Stimulated activated CD8-positive, alpha-beta memory T cell treated with anti-CD3 and anti-CD28 coated beads, Interleukin-4, amount 100 ng/mL, for 1 hour (primary cell): ENCODE results near the gene INTS14.
A peak's percentile ranks its signal among the peaks of the same experiment; 100 is the strongest.

Experiments used
- DNase-seq, 2 donors: peaks; one replicate each; pipeline ENCODE4 v3.0.0-alpha.2; 2020; ENCODE audit warnings: low read depth in 2 of 2, low spot score in 1 of 2

INTS14 gene

GRCh38 chr15:65610871-65611718 is at the start of gene INTS14:
Gene INTS14, minus strand, starts transcription at chr15:65611131. Its CDS starts 3,751 bp downstream, at chr15:65607380.
- DNase-seq, result peak; percentile 69 to 86

- DNase-seq, result no peak
Observed at GRCh38 chr15:65659502-65660052, 48.6 kb upstream of the INTS14 start.

GRCh38 chr15:65655457-65655856 is 44.5 kb upstream of the INTS14 start:
- DNase-seq, result no peak

- DNase-seq, result no peak
Observed at GRCh38 chr15:65655026-65655425, 44.1 kb upstream of the INTS14 start.

GRCh38 chr15:65653801-65654521 is 43.0 kb upstream of the INTS14 start:
- no peak for DNase-seq

GRCh38 chr15:65653341-65653740 is 42.4 kb upstream of the INTS14 start:
- no peak for DNase-seq

GRCh38 chr15:65651831-65652749 is 41.2 kb upstream of the INTS14 start:
- no peak for DNase-seq

GRCh38 chr15:65651042-65651322 is 40.1 kb upstream of the INTS14 start:
- no peak for DNase-seq

GRCh38 chr15:65650312-65651041 is 39.5 kb upstream of the INTS14 start:
- DNase-seq, result no peak

GRCh38 chr15:65646486-65646885 is 35.6 kb upstream of the INTS14 start:
- no peak for DNase-seq

- DNase-seq, result no peak
Observed at GRCh38 chr15:65645392-65645791, 34.5 kb upstream of the INTS14 start.

GRCh38 chr15:65644282-65644681 is 33.4 kb upstream of the INTS14 start:
- no peak for DNase-seq

- DNase-seq, result no peak
Observed at GRCh38 chr15:65642594-65642993, 31.7 kb upstream of the INTS14 start.

- DNase-seq, result no peak
Observed at GRCh38 chr15:65641768-65642475, 31.0 kb upstream of the INTS14 start.

GRCh38 chr15:65639509-65639908 is 28.6 kb upstream of the INTS14 start:
- DNase-seq, result no peak

GRCh38 chr15:65638681-65639089 is 27.8 kb upstream of the INTS14 start:
- DNase-seq, result no peak

- DNase-seq, result no peak
Observed at GRCh38 chr15:65638109-65638508, 27.2 kb upstream of the INTS14 start.

- DNase-seq, result no peak
Observed at GRCh38 chr15:65634356-65634755, 23.4 kb upstream of the INTS14 start.

GRCh38 chr15:65633752-65634151 is 22.8 kb upstream of the INTS14 start:
- no peak for DNase-seq

- DNase-seq, result no peak
Observed at GRCh38 chr15:65632780-65633375, 21.9 kb upstream of the INTS14 start.
